Measurements from ENCODE around the gene ARID3B. TPM values are rescaled to one million over a fixed set of nuclear protein-coding genes. Genes with fewer than 3 reads are reported as not detected.

ARID3B gene
- polyA plus RNA-seq, 1 of the 3 experiments (the other 2 are of a cell fraction): 3.0 TPM

- Histone ChIP-seq H3K4me3 (ENCODE audit: low read depth in 2 of 2, low read length in 1 of 2) (no peak overlapping the region), H3K27me3 (ENCODE audit: insufficient read depth) (no peaks in the 10 kb centered on the region), H3K27ac (ENCODE audit: low read depth in 2 of 2, low read length in 1 of 2) (no peak overlapping the region), H3K9me2 (no peaks in the 10 kb centered on the region), H3K4me2 (no peak overlapping the region), H3K4me1 (ENCODE audit: control insufficient read depth in 1 of 2, insufficient read depth in 2 of 2, low read depth in 1 of 2, low read length in 1 of 2) (no peaks in the 10 kb centered on the region), H3K79me2 (ENCODE audit: insufficient read depth) (peaks cover 16% of the 10 kb centered on the region; the same call in 1 of the 2 replicates), H3K36me3 (replicated peaks in 1 of 2; ENCODE audit: control insufficient read depth in 1 of 2, insufficient read depth in 2 of 2, low read length in 1 of 2) (peaks cover 36 to 91% of the 10 kb centered on the region in 2 experiments), H3K9me3 (no peaks in the 10 kb centered on the region), H3K9ac (no peak overlapping the region), H3F3A (replicated peaks; ENCODE audit: insufficient read depth) (peaks cover 5% of the 10 kb centered on the region), H4K20me1 (ENCODE audit: insufficient read depth) (peaks cover 52% of the 10 kb centered on the region), H2AFZ (ENCODE audit: low read depth) (no peak overlapping the region)
- CTCF ChIA-PET: interaction anchor here (1.0 to 39.4 kb wide), 7 partner anchors 8 to 361 kb away, joined by 3 to 1109 read pairs (median 4); partner anchors contain the start of genes CLK3 and CSK
- POLR2A ChIA-PET: interaction anchor here (1.2 kb wide), 1 partner anchor 11 kb away, joined by 4 read pairs; no protein-coding TSS in a partner anchor
- no peak for TF ChIP-seq REST (IDR thresholded peaks at IDR 0.05; ENCODE audit: low read depth, low read length)
- TF ChIP-seq CHD2 (IDR thresholded peaks at IDR 0.05; ENCODE audit: low read length, partially characterized antibody): no peak
- TF ChIP-seq JUND (IDR thresholded peaks at IDR 0.05): no peak
- TF ChIP-seq NFIC (IDR thresholded peaks at IDR 0.05; ENCODE audit: borderline replicate concordance): no peak
- TF ChIP-seq YY1 (IDR thresholded peaks at IDR 0.05; ENCODE audit: low read depth): no peak
- DNase-seq: no peak
- 92% methylated on average over 5 of the region's 10 CpGs for WGBS (ENCODE audit: low lambda C conversion rate)
Observed at GRCh38 chr15:74626752-74627692, 86.0 kb downstream of the ARID3B start.

GRCh38 chr15:74627766-74628165 lies 86.7 kb downstream of the ARID3B start:
- H4K20me1 ChIP-seq (ENCODE audit: insufficient read depth): peaks cover 51% of the 10 kb centered on the region
- no peak for TF ChIP-seq USF1 (IDR thresholded peaks at IDR 0.05; ENCODE audit: borderline replicate concordance, low read depth)
- TF ChIP-seq SMC3 (IDR thresholded peaks at IDR 0.05; ENCODE audit: low read depth, low read length): no peak
- no peak for TF ChIP-seq RAD21 (IDR thresholded peaks at IDR 0.05; ENCODE audit: low read length)
- no peak for TF ChIP-seq MAX (IDR thresholded peaks at IDR 0.05; ENCODE audit: low read depth)
- no peak for TF ChIP-seq FOXJ3 (CRISPR knock-in tag; IDR thresholded peaks at IDR 0.05)
- no peak for TF ChIP-seq CHD2 (IDR thresholded peaks at IDR 0.05; ENCODE audit: low read length, partially characterized antibody)
- TF ChIP-seq RCOR1 (IDR thresholded peaks at IDR 0.05; ENCODE audit: low read length): no peak
- no peaks in the 10 kb centered on the region for H3K9me3 ChIP-seq
- peaks cover 31 to 90% of the 10 kb centered on the region in 2 experiments for H3K36me3 ChIP-seq (replicated peaks in 1 of 2; ENCODE audit: control insufficient read depth in 1 of 2, insufficient read depth in 2 of 2, low read length in 1 of 2)
- H3K79me2 ChIP-seq (ENCODE audit: insufficient read depth): peaks cover 9% of the 10 kb centered on the region; the same call in 1 of the 2 replicates
- no peak overlapping the region for H3K4me2 ChIP-seq
- H3F3A ChIP-seq (replicated peaks; ENCODE audit: insufficient read depth): peaks cover 5% of the 10 kb centered on the region
- ChIA-PET POLR2A (interaction anchor here (0.5 kb wide), 1 partner anchor 981 kb away, joined by 3 read pairs; no protein-coding TSS in a partner anchor), CTCF (interaction anchor here (1.1 to 39.4 kb wide), 5 partner anchors 8 to 323 kb away, joined by 4 to 1109 read pairs (median 4); partner anchors contain the start of genes CLK3 and CSK)
- DNase-seq: no peak
- H3K27ac ChIP-seq (ENCODE audit: low read depth in 2 of 2, low read length in 1 of 2): no peak overlapping the region
- WGBS (ENCODE audit: low lambda C conversion rate): 82% methylated on average over 3 of the region's 5 CpGs
- H3K4me1 ChIP-seq (ENCODE audit: control insufficient read depth in 1 of 2, insufficient read depth in 2 of 2, low read depth in 1 of 2, low read length in 1 of 2): no peaks in the 10 kb centered on the region
- no peak overlapping the region for H2AFZ ChIP-seq (ENCODE audit: low read depth)
- no peaks in the 10 kb centered on the region for H3K9me2 ChIP-seq
- no peak overlapping the region for H3K4me3 ChIP-seq (ENCODE audit: low read depth in 2 of 2, low read length in 1 of 2)
- no peak overlapping the region for H3K9ac ChIP-seq
- no peaks in the 10 kb centered on the region for H3K27me3 ChIP-seq (ENCODE audit: insufficient read depth)

Measured in SK-N-SH (cell line).